GM12892 (cell line): ENCODE measurements around the gene SPINDOC.

ENCODE experiments used
- POLR2A ChIP-seq: IDR thresholded peaks from 2 replicates; pipeline ENCODE4 v1.6.1; 2011; ENCODE audit warnings: low read depth, low read length, control low read depth
- TAF1 ChIP-seq: IDR thresholded peaks from 2 replicates; pipeline ENCODE4 v1.6.1; 2011; ENCODE audit warnings: low read depth, mild to moderate bottlenecking, control low read depth, low read length, borderline replicate concordance

GRCh38 chr11:63764340-63764678 lies 48.9 kb upstream of the SPINDOC start:
- TF ChIP-seq POLR2A: no peak
- no peak for TF ChIP-seq TAF1
